Trophoblast cell (in vitro differentiated cells and primary cell): ENCODE data around the gene KMT2A.

Experiments
- DNase-seq, 2 donors: peaks; one replicate each; pipeline ENCODE4 v3.0.0-alpha.2; 2016
- H2AFZ ChIP-seq: 2 replicates; pipeline ENCODE4 v1.6.1; 2013; ENCODE audit warnings: low read length, moderate library complexity, mild to moderate bottlenecking; ENCODE audit not compliant: insufficient read depth, poor library complexity
- H2AK5ac ChIP-seq: 2 replicates; pipeline ENCODE4 v1.6.1; 2013; ENCODE audit warnings: mild to moderate bottlenecking, low read length
- H2BK120ac ChIP-seq: 2 replicates; pipeline ENCODE4 v1.6.1; 2013; ENCODE audit warnings: low read length, mild to moderate bottlenecking, moderate library complexity; ENCODE audit not compliant: insufficient read depth, poor library complexity
- H2BK12ac ChIP-seq: 2 replicates; pipeline ENCODE4 v1.6.1; 2013; ENCODE audit warnings: mild to moderate bottlenecking, low read length, moderate library complexity
- H2BK5ac ChIP-seq: 2 replicates; pipeline ENCODE4 v1.6.1; 2013; ENCODE audit warnings: low read length, low read depth, moderate library complexity, mild to moderate bottlenecking; ENCODE audit not compliant: poor library complexity
- H3K14ac ChIP-seq: 2 replicates; pipeline ENCODE4 v1.6.1; 2013; ENCODE audit warnings: mild to moderate bottlenecking, low read length
- H3K18ac ChIP-seq: 2 replicates; pipeline ENCODE4 v1.6.1; 2013; ENCODE audit warnings: mild to moderate bottlenecking, low read length
- H3K23ac ChIP-seq: 2 replicates; pipeline ENCODE4 v1.6.1; 2013; ENCODE audit warnings: low read length
- H3K27ac ChIP-seq: 2 replicates; pipeline ENCODE4 v1.5.1; 2013; ENCODE audit warnings: low read depth, mild to moderate bottlenecking, inconsistent platforms, low read length, moderate library complexity
- H3K27me3 ChIP-seq: 2 replicates; pipeline ENCODE4 v1.6.1; 2013; ENCODE audit warnings: inconsistent platforms, mild to moderate bottlenecking, low read length, moderate library complexity; ENCODE audit not compliant: insufficient read depth
- H3K36me3 ChIP-seq, 2 experiments: 1 replicate in 1 of 2; 2 replicates in 1 of 2; pipeline ENCODE4 v1.6.1; 2013; ENCODE audit warnings: low read length in 2 of 2, mild to moderate bottlenecking in 2 of 2, moderate library complexity in 1 of 2; ENCODE audit not compliant: insufficient read depth in 2 of 2, control insufficient read depth in 1 of 2
- H3K4ac ChIP-seq: 2 replicates; pipeline ENCODE4 v1.6.1; 2013; ENCODE audit warnings: low read depth, mild to moderate bottlenecking, low read length, moderate library complexity
- H3K4me1 ChIP-seq, 2 experiments: 1 replicate in 1 of 2; 2 replicates in 1 of 2; pipeline ENCODE4 v1.6.1; 2013; ENCODE audit warnings: low read length in 2 of 2, mild to moderate bottlenecking in 2 of 2, moderate library complexity in 1 of 2; ENCODE audit not compliant: insufficient read depth in 2 of 2, control insufficient read depth in 1 of 2
- H3K4me2 ChIP-seq: 2 replicates; pipeline ENCODE4 v1.6.1; 2013; ENCODE audit warnings: inconsistent platforms, mild to moderate bottlenecking, low read length, moderate library complexity
- H3K4me3 ChIP-seq: 2 replicates; pipeline ENCODE4 v1.5.1; 2013; ENCODE audit warnings: mild to moderate bottlenecking, low read depth, low read length, inconsistent platforms
- H3K79me1 ChIP-seq: one replicate; pipeline ENCODE4 v1.6.1; 2013; ENCODE audit warnings: low read length
- H3K79me2 ChIP-seq: 2 replicates; pipeline ENCODE4 v1.6.1; 2013; ENCODE audit warnings: low read length, mild to moderate bottlenecking; ENCODE audit not compliant: control insufficient read depth, insufficient read depth, poor library complexity
- H3K9ac ChIP-seq: 2 replicates; pipeline ENCODE4 v1.6.1; 2013; ENCODE audit warnings: mild to moderate bottlenecking, low read length
- H3K9me3 ChIP-seq: 2 replicates; pipeline ENCODE4 v1.6.1; 2013; ENCODE audit warnings: low read depth, mild to moderate bottlenecking, control low read depth, inconsistent platforms, low read length; ENCODE audit not compliant: insufficient read depth
- H4K12ac ChIP-seq: 2 replicates; pipeline ENCODE4 v1.6.1; 2013; ENCODE audit warnings: low read depth, mild to moderate bottlenecking, low read length, moderate library complexity
- H4K8ac ChIP-seq: 2 replicates; pipeline ENCODE4 v1.6.1; 2013; ENCODE audit warnings: low read depth, mild to moderate bottlenecking, low read length, moderate library complexity
- H4K91ac ChIP-seq: one replicate; pipeline ENCODE4 v1.6.1; 2013; ENCODE audit warnings: low read depth, mild to moderate bottlenecking, low read length, moderate library complexity
- WGBS: extraction: QIAGEN DNeasy Blood & Tissue Kit; methylation state at CpG from one replicate; pipeline ENCODE4 v1.1.7; 2013; ENCODE audit warnings: missing lambda C conversion rate; ENCODE audit not compliant: insufficient read length, insufficient coverage; ENCODE audit errors: extremely low coverage; 5-methylcytosine and 5-hydroxymethylcytosine counted together

Gene KMT2A

GRCh38 chr11:118544010-118544646 lies 107.8 kb downstream of the KMT2A start:
- Histone ChIP-seq H2BK120ac (no peak overlapping the region), H2AFZ (no peak overlapping the region), H3K27me3 (no peaks in the 10 kb centered on the region), H3K36me3 (peaks cover 6 to 8% of the 10 kb centered on the region in 2 experiments), H4K91ac (no peak overlapping the region), H3K79me2 (no peaks in the 10 kb centered on the region), H2AK5ac (no peak overlapping the region), H3K27ac (no peak overlapping the region), H3K4me1 (peaks cover 2 to 3% of the 10 kb centered on the region in 2 experiments), H3K79me1 (no peaks in the 10 kb centered on the region), H4K12ac (no peak overlapping the region), H3K18ac (no peak overlapping the region), H3K4me3 (no peak overlapping the region), H3K4ac (no peak overlapping the region), H3K9ac (no peak overlapping the region), H3K14ac (no peak overlapping the region), H3K23ac (no peak overlapping the region), H4K8ac (no peak overlapping the region), H3K9me3 (no peaks in the 10 kb centered on the region), H2BK5ac (no peak overlapping the region), H3K4me2 (no peak overlapping the region), H2BK12ac (no peak overlapping the region)
- DNase-seq = peak; percentile 61 to 79
- WGBS = no CpG with 5 or more reads among the region's 8 CpGs

GRCh38 chr11:118544647-118545010 lies 108.3 kb downstream of the KMT2A start:
- Histone ChIP-seq H3K79me2 (no peaks in the 10 kb centered on the region), H2AK5ac (no peak overlapping the region), H3K23ac (no peak overlapping the region), H3K4ac (no peak overlapping the region), H3K14ac (no peak overlapping the region), H3K4me3 (no peak overlapping the region), H3K4me2 (no peak overlapping the region), H3K27me3 (no peaks in the 10 kb centered on the region), H2AFZ (no peak overlapping the region), H2BK5ac (no peak overlapping the region), H3K4me1 (peaks cover 2 to 3% of the 10 kb centered on the region in 2 experiments), H4K8ac (no peak overlapping the region), H3K9ac (peak overlapping the region; percentile 9), H3K36me3 (peaks cover 6 to 8% of the 10 kb centered on the region in 2 experiments), H3K18ac (no peak overlapping the region), H3K9me3 (no peaks in the 10 kb centered on the region), H3K27ac (no peak overlapping the region), H4K91ac (no peak overlapping the region), H2BK120ac (no peak overlapping the region), H3K79me1 (no peaks in the 10 kb centered on the region), H4K12ac (no peak overlapping the region), H2BK12ac (no peak overlapping the region)
- WGBS = no CpG with 5 or more reads among the region's 3 CpGs
- no peak for DNase-seq

- DNase-seq = no peak
- WGBS = no CpG with 5 or more reads among the region's 5 CpGs
- Histone ChIP-seq H3K27ac (no peak overlapping the region), H3K36me3 (peaks cover 6 to 8% of the 10 kb centered on the region in 2 experiments), H3K9me3 (no peaks in the 10 kb centered on the region), H3K27me3 (no peaks in the 10 kb centered on the region), H2BK12ac (no peak overlapping the region), H4K91ac (no peak overlapping the region), H3K18ac (no peak overlapping the region), H4K12ac (no peak overlapping the region), H3K4me3 (no peak overlapping the region), H3K4me1 (peaks cover 2 to 3% of the 10 kb centered on the region in 2 experiments), H2BK5ac (no peak overlapping the region), H3K9ac (no peak overlapping the region), H3K14ac (no peak overlapping the region), H3K79me1 (no peaks in the 10 kb centered on the region), H3K4me2 (no peak overlapping the region), H3K4ac (no peak overlapping the region), H3K23ac (no peak overlapping the region), H2AFZ (no peak overlapping the region), H4K8ac (no peak overlapping the region), H2BK120ac (no peak overlapping the region), H3K79me2 (no peaks in the 10 kb centered on the region), H2AK5ac (no peak overlapping the region)
These were observed 109.2 kb downstream of the KMT2A start for GRCh38 chr11:118545533-118545932.

GRCh38 chr11:118547132-118547531 lies 110.8 kb downstream of the KMT2A start:
- Histone ChIP-seq H3K4me1 (peaks cover 2 to 3% of the 10 kb centered on the region in 2 experiments), H3K14ac (no peak overlapping the region), H3K79me1 (no peaks in the 10 kb centered on the region), H3K79me2 (no peaks in the 10 kb centered on the region), H2AK5ac (no peak overlapping the region), H3K23ac (no peak overlapping the region), H3K9me3 (no peaks in the 10 kb centered on the region), H3K4me3 (no peak overlapping the region), H3K18ac (no peak overlapping the region), H2BK12ac (no peak overlapping the region), H4K12ac (no peak overlapping the region), H3K36me3 (peaks cover 8 to 11% of the 10 kb centered on the region in 2 experiments), H4K8ac (no peak overlapping the region), H2BK5ac (no peak overlapping the region), H4K91ac (no peak overlapping the region), H2AFZ (no peak overlapping the region), H3K9ac (no peak overlapping the region), H3K27ac (no peak overlapping the region), H2BK120ac (no peak overlapping the region), H3K4me2 (no peak overlapping the region), H3K4ac (no peak overlapping the region), H3K27me3 (no peaks in the 10 kb centered on the region)
- DNase-seq = no peak
- WGBS = no CpG with 5 or more reads among the region's 2 CpGs
